ENCODE data around the gene NATD1. TPM values are rescaled to one million over a fixed set of nuclear protein-coding genes. Genes with fewer than 3 reads are reported as not detected.

NATD1 gene
- total and polyA plus RNA-seq, 4 donors, result 1.4 to 24.5 (median 2.9) TPM

DNA sequence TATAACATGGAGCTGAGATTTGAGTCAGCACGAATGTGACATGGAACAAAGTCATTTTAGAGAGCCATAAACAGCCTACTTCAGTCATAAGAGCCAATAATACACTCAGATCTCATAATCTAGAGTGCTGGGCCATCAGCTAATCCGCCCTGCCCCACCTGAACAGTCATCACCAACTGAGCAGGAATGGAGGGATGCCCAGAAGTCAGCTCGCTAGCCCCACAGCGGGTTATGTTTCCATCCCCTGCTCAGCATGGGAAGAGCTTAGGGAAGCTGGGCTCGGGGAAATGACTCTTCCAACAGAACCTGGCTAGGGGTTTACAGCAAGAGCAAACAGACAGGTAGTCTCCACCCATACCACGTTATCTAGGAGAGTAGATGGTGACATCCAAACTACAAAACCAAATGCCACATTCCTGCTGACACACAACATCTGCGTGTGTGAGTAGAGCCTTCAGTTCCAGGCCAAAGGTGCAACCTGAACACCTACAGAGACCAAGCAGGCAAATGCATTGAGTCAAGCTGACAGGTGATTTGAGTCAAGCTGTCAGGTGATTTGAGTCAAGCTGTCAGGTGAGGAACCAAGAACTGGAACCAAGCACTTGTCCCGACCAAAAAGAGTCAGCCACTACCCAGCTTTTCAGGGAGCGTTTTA is 41.3 kb downstream of the NATD1 start:
- Histone ChIP-seq H3K4me3 (ENCODE audit: low read depth in 1 of 3, low read length in 3 of 3) (no peak overlapping the region), H3K9me3 (ENCODE audit: control insufficient read depth in 4 of 4, low read length in 3 of 4) (no peaks in the 10 kb centered on the region), H3K27ac (ENCODE audit: low read depth in 1 of 2, low read length in 2 of 2) (no peak overlapping the region), H3K36me3 (ENCODE audit: control insufficient read depth in 4 of 4, insufficient read depth in 3 of 4, low read depth in 1 of 4, low read length in 3 of 4) (peaks cover 2 to 7% (median 4%) of the 10 kb centered on the region in 4 donors), H3K4me1 (ENCODE audit: control insufficient read depth in 4 of 4, insufficient read depth in 4 of 4, low read length in 3 of 4) (peaks cover 9 to 41% (median 27%) of the 10 kb centered on the region in 4 donors), H3K9ac (ENCODE audit: low read depth in 1 of 2, low read length in 2 of 2) (no peak overlapping the region), H3K27me3 (ENCODE audit: control insufficient read depth in 4 of 4, insufficient read depth in 4 of 4, low read length in 3 of 4) (no peaks in the 10 kb centered on the region)
- no peak for TF ChIP-seq GABPA (IDR thresholded peaks at IDR 0.05 in 1 of 2, conservative IDR thresholded peaks at IDR 0.05 in 1 of 2)
- TF ChIP-seq, protein P1, sequence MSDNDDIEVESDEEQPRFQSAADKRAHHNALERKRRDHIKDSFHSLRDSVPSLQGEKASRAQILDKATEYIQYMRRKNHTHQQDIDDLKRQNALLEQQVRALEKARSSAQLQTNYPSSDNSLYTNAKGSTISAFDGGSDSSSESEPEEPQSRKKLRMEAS (IDR thresholded peaks at IDR 0.05), result no peak
- TF ChIP-seq, protein P2, sequence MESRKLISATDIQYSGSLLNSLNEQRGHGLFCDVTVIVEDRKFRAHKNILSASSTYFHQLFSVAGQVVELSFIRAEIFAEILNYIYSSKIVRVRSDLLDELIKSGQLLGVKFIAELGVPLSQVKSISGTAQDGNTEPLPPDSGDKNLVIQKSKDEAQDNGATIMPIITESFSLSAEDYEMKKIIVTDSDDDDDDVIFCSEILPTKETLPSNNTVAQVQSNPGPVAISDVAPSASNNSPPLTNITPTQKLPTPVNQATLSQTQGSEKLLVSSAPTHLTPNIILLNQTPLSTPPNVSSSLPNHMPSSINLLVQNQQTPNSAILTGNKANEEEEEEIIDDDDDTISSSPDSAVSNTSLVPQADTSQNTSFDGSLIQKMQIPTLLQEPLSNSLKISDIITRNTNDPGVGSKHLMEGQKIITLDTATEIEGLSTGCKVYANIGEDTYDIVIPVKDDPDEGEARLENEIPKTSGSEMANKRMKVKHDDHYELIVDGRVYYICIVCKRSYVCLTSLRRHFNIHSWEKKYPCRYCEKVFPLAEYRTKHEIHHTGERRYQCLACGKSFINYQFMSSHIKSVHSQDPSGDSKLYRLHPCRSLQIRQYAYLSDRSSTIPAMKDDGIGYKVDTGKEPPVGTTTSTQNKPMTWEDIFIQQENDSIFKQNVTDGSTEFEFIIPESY (IDR thresholded peaks at IDR 0.05), result no peak
- TF ChIP-seq, protein P3, sequence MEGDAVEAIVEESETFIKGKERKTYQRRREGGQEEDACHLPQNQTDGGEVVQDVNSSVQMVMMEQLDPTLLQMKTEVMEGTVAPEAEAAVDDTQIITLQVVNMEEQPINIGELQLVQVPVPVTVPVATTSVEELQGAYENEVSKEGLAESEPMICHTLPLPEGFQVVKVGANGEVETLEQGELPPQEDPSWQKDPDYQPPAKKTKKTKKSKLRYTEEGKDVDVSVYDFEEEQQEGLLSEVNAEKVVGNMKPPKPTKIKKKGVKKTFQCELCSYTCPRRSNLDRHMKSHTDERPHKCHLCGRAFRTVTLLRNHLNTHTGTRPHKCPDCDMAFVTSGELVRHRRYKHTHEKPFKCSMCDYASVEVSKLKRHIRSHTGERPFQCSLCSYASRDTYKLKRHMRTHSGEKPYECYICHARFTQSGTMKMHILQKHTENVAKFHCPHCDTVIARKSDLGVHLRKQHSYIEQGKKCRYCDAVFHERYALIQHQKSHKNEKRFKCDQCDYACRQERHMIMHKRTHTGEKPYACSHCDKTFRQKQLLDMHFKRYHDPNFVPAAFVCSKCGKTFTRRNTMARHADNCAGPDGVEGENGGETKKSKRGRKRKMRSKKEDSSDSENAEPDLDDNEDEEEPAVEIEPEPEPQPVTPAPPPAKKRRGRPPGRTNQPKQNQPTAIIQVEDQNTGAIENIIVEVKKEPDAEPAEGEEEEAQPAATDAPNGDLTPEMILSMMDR (IDR thresholded peaks at IDR 0.05; ENCODE audit: low read depth, low read length, missing input control), result no peak
- 74% methylated on average over 9 of the region's 9 CpGs for WGBS
- no peak for DNase-seq (ENCODE audit: low spot score)

DNA sequence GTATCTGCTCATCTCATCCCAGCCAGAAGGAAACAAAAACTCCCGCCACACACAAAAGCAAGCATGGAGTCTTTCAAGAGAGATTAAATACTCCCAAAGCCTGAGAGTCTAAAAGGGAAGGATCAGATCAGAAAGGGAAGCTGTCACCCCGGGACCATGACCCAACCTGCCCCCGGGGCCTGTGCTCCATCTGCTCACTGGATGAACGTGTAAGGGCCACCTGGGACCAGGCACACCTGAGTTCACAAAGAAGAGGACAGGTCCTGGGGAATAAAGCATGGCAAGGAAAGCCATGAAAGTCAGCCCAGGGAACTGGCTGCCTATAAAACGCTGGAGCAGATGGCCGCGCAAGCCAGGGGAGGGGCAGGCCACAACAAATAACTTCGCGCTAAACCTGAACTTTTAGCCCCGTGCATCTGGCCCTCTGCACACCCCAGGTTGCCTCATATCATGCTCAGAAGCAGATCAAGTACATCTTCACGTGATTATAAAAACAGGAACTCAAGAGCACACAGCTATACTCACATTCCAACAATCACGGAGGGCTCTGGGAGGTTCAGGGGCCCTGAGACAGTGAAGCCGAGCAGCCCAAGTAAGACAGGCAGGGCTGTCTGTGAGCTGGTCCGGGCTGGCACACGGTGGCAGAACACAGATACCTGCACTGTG is 42.7 kb downstream of the NATD1 start:
- no peaks in the 10 kb centered on the region for H3K9me3 ChIP-seq (ENCODE audit: control insufficient read depth in 4 of 4, low read length in 3 of 4)
- peaks cover 2 to 7% (median 4%) of the 10 kb centered on the region in 4 donors for H3K36me3 ChIP-seq (ENCODE audit: control insufficient read depth in 4 of 4, insufficient read depth in 3 of 4, low read depth in 1 of 4, low read length in 3 of 4)
- no peaks in the 10 kb centered on the region for H3K27me3 ChIP-seq (ENCODE audit: control insufficient read depth in 4 of 4, insufficient read depth in 4 of 4, low read length in 3 of 4)
- H3K4me1 ChIP-seq (ENCODE audit: control insufficient read depth in 4 of 4, insufficient read depth in 4 of 4, low read length in 3 of 4), result peaks cover 9 to 41% (median 27%) of the 10 kb centered on the region in 4 donors
- DNase-seq (ENCODE audit: low spot score), result no peak
- no peak overlapping the region for H3K9ac ChIP-seq (ENCODE audit: low read depth in 1 of 2, low read length in 2 of 2)
- no peak for TF ChIP-seq HNF4G (IDR thresholded peaks at IDR 0.05)
- TF ChIP-seq YY1 (IDR thresholded peaks at IDR 0.05), result no peak
- TF ChIP-seq, protein P4, sequence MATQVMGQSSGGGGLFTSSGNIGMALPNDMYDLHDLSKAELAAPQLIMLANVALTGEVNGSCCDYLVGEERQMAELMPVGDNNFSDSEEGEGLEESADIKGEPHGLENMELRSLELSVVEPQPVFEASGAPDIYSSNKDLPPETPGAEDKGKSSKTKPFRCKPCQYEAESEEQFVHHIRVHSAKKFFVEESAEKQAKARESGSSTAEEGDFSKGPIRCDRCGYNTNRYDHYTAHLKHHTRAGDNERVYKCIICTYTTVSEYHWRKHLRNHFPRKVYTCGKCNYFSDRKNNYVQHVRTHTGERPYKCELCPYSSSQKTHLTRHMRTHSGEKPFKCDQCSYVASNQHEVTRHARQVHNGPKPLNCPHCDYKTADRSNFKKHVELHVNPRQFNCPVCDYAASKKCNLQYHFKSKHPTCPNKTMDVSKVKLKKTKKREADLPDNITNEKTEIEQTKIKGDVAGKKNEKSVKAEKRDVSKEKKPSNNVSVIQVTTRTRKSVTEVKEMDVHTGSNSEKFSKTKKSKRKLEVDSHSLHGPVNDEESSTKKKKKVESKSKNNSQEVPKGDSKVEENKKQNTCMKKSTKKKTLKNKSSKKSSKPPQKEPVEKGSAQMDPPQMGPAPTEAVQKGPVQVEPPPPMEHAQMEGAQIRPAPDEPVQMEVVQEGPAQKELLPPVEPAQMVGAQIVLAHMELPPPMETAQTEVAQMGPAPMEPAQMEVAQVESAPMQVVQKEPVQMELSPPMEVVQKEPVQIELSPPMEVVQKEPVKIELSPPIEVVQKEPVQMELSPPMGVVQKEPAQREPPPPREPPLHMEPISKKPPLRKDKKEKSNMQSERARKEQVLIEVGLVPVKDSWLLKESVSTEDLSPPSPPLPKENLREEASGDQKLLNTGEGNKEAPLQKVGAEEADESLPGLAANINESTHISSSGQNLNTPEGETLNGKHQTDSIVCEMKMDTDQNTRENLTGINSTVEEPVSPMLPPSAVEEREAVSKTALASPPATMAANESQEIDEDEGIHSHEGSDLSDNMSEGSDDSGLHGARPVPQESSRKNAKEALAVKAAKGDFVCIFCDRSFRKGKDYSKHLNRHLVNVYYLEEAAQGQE (IDR thresholded peaks at IDR 0.05), result no peak
- no peak for TF ChIP-seq JUND (IDR thresholded peaks at IDR 0.05)
- TF ChIP-seq, protein P5, sequence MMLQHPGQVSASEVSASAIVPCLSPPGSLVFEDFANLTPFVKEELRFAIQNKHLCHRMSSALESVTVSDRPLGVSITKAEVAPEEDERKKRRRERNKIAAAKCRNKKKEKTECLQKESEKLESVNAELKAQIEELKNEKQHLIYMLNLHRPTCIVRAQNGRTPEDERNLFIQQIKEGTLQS (IDR thresholded peaks at IDR 0.05), result no peak
- no peak for TF ChIP-seq FOXA2 (IDR thresholded peaks at IDR 0.05)
- no peak for TF ChIP-seq TAF1 (conservative IDR thresholded peaks at IDR 0.05)
- TF ChIP-seq, protein P2 (IDR thresholded peaks at IDR 0.05), result no peak
- TF ChIP-seq, protein P1 (IDR thresholded peaks at IDR 0.05), result no peak
- TF ChIP-seq, protein P3 (IDR thresholded peaks at IDR 0.05; ENCODE audit: low read depth, low read length, missing input control), result no peak
- TF ChIP-seq RAD21 (IDR thresholded peaks at IDR 0.05), result no peak
- TF ChIP-seq RXRA (IDR thresholded peaks at IDR 0.05), result no peak
- TF ChIP-seq NR2F2 (IDR thresholded peaks at IDR 0.05), result no peak
- no peak for TF ChIP-seq GABPA (IDR thresholded peaks at IDR 0.05 in 1 of 2, conservative IDR thresholded peaks at IDR 0.05 in 1 of 2)
- TF ChIP-seq HNF4A (conservative IDR thresholded peaks at IDR 0.05), result no peak
- no peak for TF ChIP-seq EGR1 (IDR thresholded peaks at IDR 0.05; ENCODE audit: low read depth in 2 of 2)
- 75% methylated on average over 15 of the region's 15 CpGs for WGBS
- no peak overlapping the region for H3K4me3 ChIP-seq (ENCODE audit: low read depth in 1 of 3, low read length in 3 of 3)
- no peak overlapping the region for H3K27ac ChIP-seq (ENCODE audit: low read depth in 1 of 2, low read length in 2 of 2)

Measured in liver (tissue), 9 donors.